Endothelial cell of umbilical vein (primary cell): ENCODE results near the gene TGFB1.

Source experiments
- CTCF ChIP-seq, 2 donors: IDR thresholded peaks; 1 replicate in 1 of 2; 2 replicates in 1 of 2; pipeline ENCODE4 v1.5.1; 2011; ENCODE audit warnings: low read length in 2 of 2, mild to moderate bottlenecking in 2 of 2, moderate library complexity in 2 of 2, control low read depth in 1 of 2, inconsistent platforms in 1 of 2, low read depth in 1 of 2; ENCODE audit not compliant: insufficient read depth in 1 of 2; ENCODE audit errors: extremely low read depth in 1 of 2
- EZH2 ChIP-seq: IDR thresholded peaks from 2 replicates; pipeline ENCODE4 v1.6.1; 2012; ENCODE audit warnings: borderline replicate concordance, low read depth, mild to moderate bottlenecking, moderate library complexity, low read length, inconsistent platforms; ENCODE audit not compliant: severe bottlenecking
- FOS ChIP-seq: IDR thresholded peaks from 2 replicates; pipeline ENCODE4 v1.6.1; 2011; ENCODE audit warnings: mild to moderate bottlenecking, low read length, moderate library complexity, borderline replicate concordance; ENCODE audit not compliant: insufficient read depth
- GATA2 ChIP-seq: IDR thresholded peaks from 2 replicates; pipeline ENCODE4 v1.7.0; 2011; ENCODE audit warnings: low read depth, mild to moderate bottlenecking, moderate library complexity, mixed read lengths, low read length; ENCODE audit not compliant: insufficient read length, insufficient read depth
- JUN ChIP-seq: IDR thresholded peaks from 2 replicates; pipeline ENCODE4 v1.6.1; 2011; ENCODE audit warnings: borderline replicate concordance, low read depth; ENCODE audit not compliant: insufficient read length, insufficient read depth
- MYC ChIP-seq: IDR thresholded peaks from one replicate; pipeline ENCODE4 v1.6.1; 2011; ENCODE audit warnings: mild to moderate bottlenecking, low read depth, low read length
- POLR2A ChIP-seq: IDR thresholded peaks from 2 replicates; pipeline ENCODE4 v1.6.1; 2012; ENCODE audit warnings: low read depth, mild to moderate bottlenecking, control low read depth, low read length
- POLR2AphosphoS5 ChIP-seq: IDR thresholded peaks from 2 replicates; pipeline ENCODE4 v1.6.1; 2012; ENCODE audit warnings: low read depth, mild to moderate bottlenecking, control low read depth, low read length, moderate library complexity; ENCODE audit not compliant: insufficient read depth
- TF ChIP-seq, protein P1 (sequence below): IDR thresholded peaks from 2 replicates; pipeline ENCODE4 v1.6.1; 2011; ENCODE audit not compliant: insufficient read depth, insufficient read length

- no peak for TF ChIP-seq POLR2A
- TF ChIP-seq CTCF (IDR thresholded peaks at IDR 0.05; ENCODE audit: extremely low read depth in 1 of 2, insufficient read depth in 1 of 2, low read depth in 1 of 2, low read length in 2 of 2): no peak
- TF ChIP-seq POLR2AphosphoS5: no peak
- TF ChIP-seq EZH2: no peak
- no peak for TF ChIP-seq JUN
- TF ChIP-seq MYC: no peak
- no peak for TF ChIP-seq FOS
- TF ChIP-seq, protein P1, sequence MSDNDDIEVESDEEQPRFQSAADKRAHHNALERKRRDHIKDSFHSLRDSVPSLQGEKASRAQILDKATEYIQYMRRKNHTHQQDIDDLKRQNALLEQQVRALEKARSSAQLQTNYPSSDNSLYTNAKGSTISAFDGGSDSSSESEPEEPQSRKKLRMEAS: no peak
- TF ChIP-seq GATA2: no peak
These were observed 13.8 kb downstream of the TGFB1 start for GRCh38 chr19:41339936-41340335.
